Measurements from ENCODE around the gene MED13L.

MED13L gene

GRCh38 chr12:116276652-116277466 lies 634 bp downstream of the MED13L start:
- DNase-seq: peak; percentile 13

GRCh38 chr12:116274551-116275375 lies 2.7 kb downstream of the MED13L start:
- DNase-seq: no peak

- DNase-seq: no peak
These were observed 3.5 kb downstream of the MED13L start for GRCh38 chr12:116273813-116274550.

GRCh38 chr12:116267948-116268347 lies 9.5 kb downstream of the MED13L start:
- DNase-seq: no peak

GRCh38 chr12:116266631-116267349 lies 10.7 kb downstream of the MED13L start:
- DNase-seq: no peak

GRCh38 chr12:116266168-116266601 lies 11.3 kb downstream of the MED13L start:
- DNase-seq: no peak

- DNase-seq: no peak
These were observed 11.9 kb downstream of the MED13L start for GRCh38 chr12:116265351-116266147.

GRCh38 chr12:116264525-116265070 lies 12.9 kb downstream of the MED13L start:
- no peak for DNase-seq

- DNase-seq: no peak
These were observed 13.6 kb downstream of the MED13L start for GRCh38 chr12:116263844-116264243.

- no peak for DNase-seq
These were observed 14.1 kb downstream of the MED13L start for GRCh38 chr12:116263431-116263830.

- no peak for DNase-seq
These were observed 14.8 kb downstream of the MED13L start for GRCh38 chr12:116262741-116263140.

GRCh38 chr12:116261525-116262100 lies 15.9 kb downstream of the MED13L start:
- no peak for DNase-seq

- no peak for DNase-seq
These were observed 17.5 kb downstream of the MED13L start for GRCh38 chr12:116259800-116260577.

GRCh38 chr12:116257826-116258225 lies 19.7 kb downstream of the MED13L start:
- DNase-seq: no peak

- peak; percentile 18 for DNase-seq
These were observed 20.3 kb downstream of the MED13L start for GRCh38 chr12:116257215-116257614.

GRCh38 chr12:116249938-116250337 lies 27.6 kb downstream of the MED13L start:
- DNase-seq: no peak

- DNase-seq: no peak
These were observed 28.6 kb downstream of the MED13L start for GRCh38 chr12:116248930-116249329.

GRCh38 chr12:116248433-116248832 lies 29.1 kb downstream of the MED13L start:
- no peak for DNase-seq

GRCh38 chr12:116247377-116247776 lies 30.1 kb downstream of the MED13L start:
- no peak for DNase-seq

Measured in DMS 273 treated with DMSO at 0.1 percent for 48 hours (cell line).